Placental epithelial cell (primary cell): ENCODE results near the gene ACTR8. TPM values are rescaled to one million over a fixed set of nuclear protein-coding genes. Genes with fewer than 3 reads are reported as not detected.

ENCODE experiments used
- total RNA-seq: library from RNA; depleted of rRNA; stranded (reverse); fragments of >200 nt; gene quantifications from 2 replicates; pipeline ENCODE4 v1.2.3, GENCODE V29; 2012

ACTR8 gene, protein sequence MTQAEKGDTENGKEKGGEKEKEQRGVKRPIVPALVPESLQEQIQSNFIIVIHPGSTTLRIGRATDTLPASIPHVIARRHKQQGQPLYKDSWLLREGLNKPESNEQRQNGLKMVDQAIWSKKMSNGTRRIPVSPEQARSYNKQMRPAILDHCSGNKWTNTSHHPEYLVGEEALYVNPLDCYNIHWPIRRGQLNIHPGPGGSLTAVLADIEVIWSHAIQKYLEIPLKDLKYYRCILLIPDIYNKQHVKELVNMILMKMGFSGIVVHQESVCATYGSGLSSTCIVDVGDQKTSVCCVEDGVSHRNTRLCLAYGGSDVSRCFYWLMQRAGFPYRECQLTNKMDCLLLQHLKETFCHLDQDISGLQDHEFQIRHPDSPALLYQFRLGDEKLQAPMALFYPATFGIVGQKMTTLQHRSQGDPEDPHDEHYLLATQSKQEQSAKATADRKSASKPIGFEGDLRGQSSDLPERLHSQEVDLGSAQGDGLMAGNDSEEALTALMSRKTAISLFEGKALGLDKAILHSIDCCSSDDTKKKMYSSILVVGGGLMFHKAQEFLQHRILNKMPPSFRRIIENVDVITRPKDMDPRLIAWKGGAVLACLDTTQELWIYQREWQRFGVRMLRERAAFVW
- total RNA-seq, result 27.8 and 39.3 TPM in 2 replicates

DNA sequence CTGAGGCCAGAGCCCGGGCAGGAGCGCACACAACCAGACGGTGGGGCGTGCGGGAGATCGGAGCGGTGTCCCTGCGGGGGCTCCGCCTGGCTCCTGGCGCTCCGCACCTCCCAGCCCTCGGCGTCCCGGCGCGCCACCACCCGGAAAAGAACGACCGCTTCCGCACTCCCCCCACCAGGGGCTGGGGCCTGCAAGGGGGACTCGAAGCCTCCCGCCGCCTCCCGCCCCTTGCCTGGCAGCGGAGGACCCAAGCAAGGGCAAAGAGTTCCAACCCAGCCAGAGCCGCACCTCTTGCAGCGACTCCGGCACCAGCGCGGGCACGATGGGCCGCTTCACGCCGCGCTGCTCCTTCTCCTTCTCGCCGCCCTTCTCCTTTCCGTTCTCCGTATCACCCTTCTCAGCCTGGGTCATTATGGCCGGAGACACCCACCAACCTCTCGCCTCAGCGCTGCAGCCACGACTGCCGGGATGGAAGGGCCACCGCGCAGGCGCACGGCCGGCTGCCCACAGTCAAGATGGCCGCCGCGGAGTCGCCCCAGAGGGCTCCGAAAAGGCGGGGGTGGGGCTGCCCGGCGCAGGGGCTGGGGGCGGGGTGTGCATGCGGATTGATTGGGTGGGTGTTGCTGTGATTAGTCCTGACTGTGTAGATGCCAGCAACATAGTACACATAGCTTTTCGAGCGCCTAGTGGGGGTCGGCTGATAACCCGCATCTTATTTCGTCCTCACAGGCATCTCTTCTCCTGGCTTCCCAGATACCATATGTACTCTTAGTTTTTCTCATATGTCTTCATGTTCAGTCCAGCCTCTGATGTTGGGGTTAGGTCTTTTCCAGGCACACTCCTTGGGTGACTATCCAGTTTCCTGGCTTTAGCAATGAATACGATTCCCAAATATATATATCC, at the start of gene ACTR8:
TSS of gene ACTR8 (minus strand) at position 462 of the 903 bp plus-strand sequence. CDS start at position 411, 51 bp downstream.

DNA sequence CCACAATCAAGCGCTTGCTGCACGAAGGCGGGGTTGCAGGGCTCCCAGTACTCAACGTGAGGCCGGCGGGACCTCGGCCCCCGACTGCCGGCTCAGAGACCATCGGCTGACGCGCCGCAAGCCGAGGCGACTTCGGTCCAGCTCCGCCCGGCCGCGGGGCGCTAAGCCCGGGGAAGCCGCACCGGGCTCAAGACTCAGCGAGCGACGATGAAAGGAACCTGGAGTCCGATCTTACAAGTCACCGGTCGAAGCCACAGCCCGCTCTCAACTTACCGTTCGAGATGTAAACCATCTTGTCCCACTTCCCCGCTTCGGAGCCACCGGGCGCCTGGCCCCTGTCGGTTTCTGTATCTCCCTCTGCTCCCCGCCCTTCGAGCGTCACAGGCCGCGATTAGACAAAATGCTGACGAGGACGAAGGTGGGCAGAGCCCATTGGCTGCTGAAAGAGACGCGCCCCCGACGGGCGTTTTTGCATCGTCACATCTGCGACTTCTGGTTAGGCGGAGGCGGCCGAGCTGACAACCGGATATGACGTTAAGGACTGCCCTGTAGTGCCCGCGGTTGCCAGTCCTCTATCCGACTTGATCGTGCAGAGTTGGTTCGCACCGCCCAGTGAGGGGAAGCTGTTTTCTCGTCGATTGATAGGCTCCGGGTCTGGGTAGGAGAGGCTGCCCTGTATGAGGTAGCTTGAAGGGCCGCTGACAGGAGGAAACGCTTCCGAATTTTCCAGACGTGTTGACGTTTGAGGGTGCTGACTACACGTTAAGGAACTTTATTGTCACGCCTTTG, 9.7 kb upstream of the ACTR8 start, which contains the start of gene SELENOK:
TSS of gene SELENOK (minus strand) at position 363 of the 789 bp plus-strand sequence.

DNA sequence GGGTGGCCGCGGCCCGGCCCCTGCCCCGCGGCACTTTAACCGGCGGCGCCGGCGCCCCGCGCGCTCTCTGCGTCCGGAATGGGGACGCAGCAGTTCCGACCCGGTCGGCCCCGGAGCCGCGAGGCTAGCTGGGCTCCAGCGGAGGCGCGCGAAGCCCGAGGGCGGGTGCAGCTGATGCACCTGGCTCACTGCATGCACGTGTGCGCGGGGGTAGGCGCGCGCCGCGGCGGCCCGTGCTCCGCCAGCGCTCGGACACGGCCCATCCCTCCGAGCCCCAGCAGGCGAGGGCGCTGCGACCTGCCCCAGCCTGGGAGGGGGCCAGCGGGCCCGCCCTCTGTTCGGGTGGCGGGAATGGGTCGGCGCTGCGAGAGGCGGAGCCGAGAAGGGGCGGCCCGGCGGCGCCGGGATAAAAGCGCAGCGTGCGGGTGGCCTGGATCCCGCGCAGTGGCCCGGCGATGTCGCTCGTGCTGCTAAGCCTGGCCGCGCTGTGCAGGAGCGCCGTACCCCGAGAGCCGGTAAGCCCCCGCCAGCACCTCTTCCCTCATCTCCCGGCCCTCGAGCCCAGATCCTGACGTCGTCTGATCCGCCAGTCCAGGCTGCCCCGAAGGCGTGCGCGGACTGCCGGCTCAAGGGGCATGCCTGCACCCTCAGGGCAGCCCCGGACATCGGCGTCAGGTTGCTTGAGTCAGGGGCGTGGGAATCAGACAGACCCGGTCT, 35.7 kb downstream of the ACTR8 start, which contains the start of the genes CHDH and IL17RB:
TSS of gene CHDH (minus strand) at position 286 of the 717 bp plus-strand sequence. CDS start 22,411 bp downstream, outside the sequence.
TSS of gene IL17RB (plus strand) at position 435 of the 717 bp plus-strand sequence. CDS start at position 456, 21 bp downstream.

Other genes starting within 250 kb of the ACTR8 start
- gene CHDH, start 35.7 kb downstream of the ACTR8 start, total RNA-seq, result under 0.01 and 0.76 TPM in 2 replicates
- under 0.01 and 0.11 TPM in 2 replicates for gene IL17RB, start 35.6 kb downstream of the ACTR8 start, total RNA-seq
- 18.5 and 25.8 TPM in 2 replicates for gene SELENOK, start 9.7 kb upstream of the ACTR8 start, total RNA-seq
- 13.8 and 16.5 TPM in 2 replicates for gene CACNA2D3, start 240.4 kb upstream of the ACTR8 start, total RNA-seq